LoVo (cell line): ENCODE data around the gene NUSAP1.
"Not testable (repeated sequence)": the region's sequence is repeated elsewhere in the genome, so short reads cannot be mapped to it uniquely, and the experiment has no call there.

ENCODE experiments used
- DNase-seq: peaks from one replicate; pipeline ENCODE4 v3.0.0-alpha.2; 2016; ENCODE audit warnings: low spot score

The NUSAP1 gene

DNA sequence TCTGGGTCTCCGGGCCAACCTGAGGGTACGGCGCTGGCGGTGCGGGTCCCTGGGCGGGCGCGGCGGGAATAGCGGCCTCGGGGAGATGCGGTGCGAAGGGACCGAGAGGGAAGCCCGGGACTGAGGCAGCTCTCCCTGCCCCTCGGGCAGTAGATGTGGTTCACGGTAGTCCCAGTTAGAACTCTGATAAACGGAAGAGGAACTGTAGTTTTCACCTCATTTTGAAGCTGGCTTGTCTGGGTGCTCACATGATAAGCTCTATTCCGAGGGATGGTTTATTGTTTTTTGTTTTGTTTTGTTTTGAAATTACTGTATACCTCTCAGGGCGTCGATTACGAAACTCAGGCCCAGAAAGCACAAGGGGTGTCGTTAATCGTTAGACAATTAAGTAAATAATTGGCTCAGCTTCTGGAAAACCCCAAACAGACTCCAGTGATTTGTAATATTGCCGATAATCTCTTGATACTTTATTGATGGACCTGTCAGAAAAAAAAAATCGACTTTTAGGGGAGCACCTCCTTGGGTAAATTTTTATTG lies 413 bp downstream of the NUSAP1 start:
- DNase-seq, result no peak

- DNase-seq, result no peak
Measured at GRCh38 chr15:41334293-41335120, 1.8 kb downstream of the NUSAP1 start.

DNA sequence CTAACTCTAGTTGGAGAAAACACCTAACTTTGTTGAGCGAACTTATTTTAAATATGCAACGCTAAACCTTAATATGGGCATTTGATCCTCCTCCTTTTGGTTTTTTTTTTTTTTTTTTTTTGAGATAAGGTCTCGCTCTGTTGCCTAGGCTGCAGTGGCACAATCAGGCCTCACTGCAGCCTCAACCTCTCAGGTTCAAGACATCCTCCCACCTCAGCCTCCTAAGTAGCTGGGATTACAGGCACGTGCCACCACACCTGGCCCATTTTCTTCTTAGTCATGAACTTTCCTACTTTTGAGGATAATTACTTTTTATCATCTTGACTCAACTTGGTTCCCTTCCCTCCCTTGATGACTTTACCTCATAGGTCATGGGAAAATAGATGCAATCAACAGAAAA lies 3.9 kb downstream of the NUSAP1 start:
- DNase-seq, result no peak

- DNase-seq, result no peak
Measured at GRCh38 chr15:41337047-41337446, 4.4 kb downstream of the NUSAP1 start.

DNA sequence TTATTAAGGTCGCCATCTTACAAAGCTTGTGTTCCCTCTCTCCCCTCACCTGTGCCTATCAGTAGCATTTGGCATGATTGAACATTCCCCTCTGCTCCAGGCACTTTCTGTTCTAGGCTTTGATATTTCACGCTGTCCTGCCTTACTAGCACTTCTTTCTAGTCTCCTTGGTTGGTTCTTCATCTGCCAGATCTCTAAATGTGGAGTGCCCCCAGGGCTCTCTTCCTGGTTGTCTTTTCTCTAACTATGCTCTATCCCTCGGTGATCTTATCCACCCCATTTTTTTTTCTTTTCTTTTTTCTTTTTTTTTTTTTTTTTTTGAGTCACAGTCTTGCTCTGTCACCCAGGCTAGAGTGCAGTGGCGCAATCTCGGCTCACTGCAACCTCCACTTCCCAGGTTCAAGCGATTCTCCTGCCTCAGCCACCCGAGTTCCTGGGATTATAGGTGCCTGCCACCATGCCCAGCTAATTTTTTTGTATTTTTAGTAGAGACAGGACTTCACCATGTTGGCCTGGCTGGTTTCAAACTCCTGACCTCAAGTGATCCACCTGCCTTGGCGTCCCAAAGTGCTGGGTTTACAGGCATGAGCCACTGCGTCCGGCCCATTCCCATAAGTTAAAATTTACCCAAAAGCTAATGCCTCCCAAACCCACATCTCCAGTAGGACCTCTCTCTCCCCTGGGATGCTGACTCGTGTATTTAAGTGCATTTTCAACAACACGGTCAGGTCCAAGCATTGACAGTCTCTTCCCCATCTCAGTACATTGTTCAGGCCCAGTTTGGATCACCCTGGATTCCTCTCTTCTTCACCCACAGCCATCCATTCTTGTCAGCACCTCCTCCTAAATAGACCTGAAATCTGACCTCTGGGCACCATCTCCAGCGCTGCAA lies 5.2 kb downstream of the NUSAP1 start:
- DNase-seq, result no peak

DNA sequence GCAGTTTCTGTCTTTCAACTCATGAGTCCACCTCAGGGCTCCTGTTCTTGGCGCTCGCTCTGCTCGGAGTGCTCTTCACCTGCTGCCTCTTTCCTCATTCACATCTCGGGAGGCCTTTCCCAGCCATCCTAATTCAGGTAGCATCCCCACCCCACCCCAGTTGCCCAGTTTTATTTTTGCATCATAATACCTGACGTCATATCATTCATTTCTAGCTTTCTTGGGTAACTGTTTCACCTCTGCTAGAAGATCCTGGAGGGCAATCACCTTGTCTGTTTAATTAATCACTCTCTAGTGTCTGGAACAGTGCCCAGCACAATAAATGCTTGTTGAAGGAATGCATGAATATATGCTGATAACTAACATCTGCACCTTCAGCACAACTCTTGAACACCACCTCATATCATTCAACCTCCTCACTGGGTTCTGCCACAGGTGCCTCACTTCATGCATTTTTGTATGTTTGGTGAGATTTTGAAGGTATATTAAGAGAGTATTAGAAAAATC lies 7.6 kb downstream of the NUSAP1 start:
- no peak for DNase-seq

GRCh38 chr15:41341519-41341918 lies 8.8 kb downstream of the NUSAP1 start:
- DNase-seq, result no peak

DNA sequence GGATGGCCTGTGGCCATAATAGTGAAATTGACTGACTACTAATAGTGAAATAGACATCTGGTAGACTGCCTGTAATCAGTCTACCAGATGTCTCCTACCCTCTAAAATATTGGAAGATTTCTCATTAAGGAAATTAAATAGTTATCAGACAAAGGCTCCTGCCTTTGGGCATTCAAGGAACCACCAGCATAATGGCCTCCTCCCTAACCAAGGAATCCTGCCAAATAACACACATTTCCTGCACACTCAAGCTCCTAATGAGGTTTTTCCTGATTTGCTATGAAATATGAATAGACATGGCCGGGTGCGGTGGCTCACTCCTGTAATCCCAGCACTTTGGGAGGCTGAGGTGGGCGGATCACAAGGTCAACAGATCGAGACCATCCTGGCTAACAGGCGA lies 14.6 kb downstream of the NUSAP1 start:
- DNase-seq, result no peak

GRCh38 chr15:41350057-41350717 lies 17.5 kb downstream of the NUSAP1 start:
- no peak for DNase-seq

DNA sequence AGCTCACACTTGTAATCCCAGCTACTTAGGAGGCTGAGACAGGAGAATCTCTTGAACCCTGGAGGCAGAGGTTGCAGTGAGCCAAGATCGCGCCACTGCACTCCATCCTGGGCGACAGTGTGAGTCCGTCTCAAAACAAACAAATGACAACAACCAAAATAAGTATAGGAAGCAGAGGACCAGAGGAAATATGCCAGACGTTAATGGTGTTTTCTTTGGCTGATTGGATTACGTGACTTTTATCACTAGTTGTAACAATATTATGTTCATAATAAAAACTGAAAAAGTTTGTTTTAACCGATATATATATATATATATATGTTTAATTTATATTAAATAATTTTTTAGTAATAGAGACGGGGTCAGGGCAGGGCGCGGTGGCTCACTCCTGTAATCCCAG lies 21.7 kb downstream of the NUSAP1 start:
- no peak for DNase-seq

DNA sequence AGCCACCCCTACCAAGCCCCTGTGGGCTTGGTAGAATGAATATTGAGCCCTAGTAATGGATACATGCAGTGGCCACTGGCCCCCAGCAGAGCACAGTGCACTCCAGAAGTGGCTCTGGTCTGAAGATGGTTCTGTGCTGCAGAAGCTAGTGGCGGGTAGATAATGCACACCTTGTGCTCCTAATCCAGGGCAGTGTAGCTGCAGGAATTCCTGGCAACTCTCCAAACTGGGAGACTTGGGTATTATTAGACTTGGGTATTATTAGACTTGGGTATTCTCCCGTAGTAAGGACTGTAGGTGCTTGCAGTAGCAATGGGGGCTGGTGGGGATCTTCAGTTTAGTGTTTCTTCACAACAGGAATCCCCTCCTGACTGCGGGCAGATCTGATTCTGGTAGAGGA lies 34.7 kb downstream of the NUSAP1 start:
- no peak for DNase-seq

DNA sequence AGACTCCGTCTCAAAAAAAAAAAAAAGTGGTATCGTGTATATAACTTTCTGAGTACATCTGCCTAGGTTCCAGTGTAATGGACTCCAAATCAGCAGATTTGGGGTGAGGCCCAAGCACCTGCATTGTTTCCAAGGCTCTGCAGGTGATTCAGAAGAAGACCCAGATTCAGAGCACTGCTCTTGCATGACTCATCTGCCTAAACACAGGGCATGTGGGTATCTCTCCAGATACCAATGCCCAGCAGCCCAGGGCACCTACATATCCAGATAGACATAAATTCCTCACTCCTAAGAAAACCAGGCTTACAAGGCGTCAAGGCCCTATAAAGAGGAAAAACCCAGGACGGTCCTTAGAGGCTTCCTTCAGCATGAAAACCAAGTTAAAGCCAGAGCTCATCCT lies 45.3 kb downstream of the NUSAP1 start:
- no peak for DNase-seq

GRCh38 chr15:41383974-41384749 lies 51.5 kb downstream of the NUSAP1 start:
- DNase-seq, result not testable (repeated sequence)

- no peak for DNase-seq
Measured at GRCh38 chr15:41387646-41388045, 55.0 kb downstream of the NUSAP1 start.

GRCh38 chr15:41392659-41393058 lies 60.0 kb downstream of the NUSAP1 start:
- DNase-seq, result no peak

GRCh38 chr15:41394924-41395323 lies 62.2 kb downstream of the NUSAP1 start:
- DNase-seq, result no peak

DNA sequence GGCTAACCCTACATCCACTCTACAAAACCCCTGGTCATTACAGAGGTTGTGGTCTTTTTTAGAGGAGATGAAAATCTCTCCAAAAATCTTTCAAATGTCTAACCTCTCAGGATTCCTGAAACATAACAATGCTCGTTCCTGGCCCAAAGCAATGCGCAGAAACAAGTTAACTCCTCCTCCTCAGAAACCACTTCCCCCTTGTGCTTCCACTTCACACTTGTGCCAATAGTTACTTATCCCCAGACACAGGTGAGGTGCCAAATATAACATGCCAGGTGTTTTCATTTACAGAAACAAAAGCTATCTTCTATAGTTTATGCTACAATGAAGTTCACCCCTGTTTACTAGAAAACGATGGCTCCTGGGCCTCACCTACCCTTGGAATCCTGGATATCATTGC lies 63.4 kb downstream of the NUSAP1 start:
- no peak for DNase-seq

DNA sequence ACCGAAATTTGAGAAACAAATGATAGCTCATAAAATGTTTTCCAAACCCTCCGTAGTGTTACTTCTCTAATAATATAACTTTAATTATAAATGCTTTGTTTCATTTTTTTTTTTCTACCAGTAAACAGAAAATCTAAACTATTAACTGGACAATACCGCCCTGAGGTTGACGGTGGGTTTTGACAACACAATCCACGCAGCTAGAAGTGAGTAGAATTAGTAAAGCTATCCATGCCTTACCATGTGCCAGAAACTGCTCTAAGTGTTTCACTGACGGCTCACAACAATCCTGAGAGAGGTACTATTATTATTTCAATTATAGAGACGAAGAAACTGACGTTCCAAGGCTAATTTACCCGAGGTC lies 69.2 kb downstream of the NUSAP1 start:
- DNase-seq, result no peak

DNA sequence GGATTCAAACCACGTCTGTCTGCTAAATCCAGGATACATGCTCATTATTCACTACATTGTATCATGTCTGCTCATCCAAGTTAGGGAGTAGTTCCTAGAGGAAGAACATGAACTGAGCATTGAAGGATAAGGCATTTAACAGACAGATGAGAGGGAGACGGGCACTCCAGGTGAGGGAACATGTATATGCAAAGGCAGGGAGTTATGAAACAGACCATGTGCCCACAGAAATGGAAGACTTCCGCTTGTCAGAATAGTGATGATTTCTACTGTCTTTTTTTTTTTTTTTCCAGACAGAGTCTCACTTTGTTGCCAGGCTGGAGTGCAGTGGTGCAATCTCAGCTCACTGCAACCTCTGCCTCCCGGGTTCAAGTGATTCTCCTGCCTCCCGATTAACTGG lies 74.7 kb downstream of the NUSAP1 start:
- DNase-seq, result no peak

DNA sequence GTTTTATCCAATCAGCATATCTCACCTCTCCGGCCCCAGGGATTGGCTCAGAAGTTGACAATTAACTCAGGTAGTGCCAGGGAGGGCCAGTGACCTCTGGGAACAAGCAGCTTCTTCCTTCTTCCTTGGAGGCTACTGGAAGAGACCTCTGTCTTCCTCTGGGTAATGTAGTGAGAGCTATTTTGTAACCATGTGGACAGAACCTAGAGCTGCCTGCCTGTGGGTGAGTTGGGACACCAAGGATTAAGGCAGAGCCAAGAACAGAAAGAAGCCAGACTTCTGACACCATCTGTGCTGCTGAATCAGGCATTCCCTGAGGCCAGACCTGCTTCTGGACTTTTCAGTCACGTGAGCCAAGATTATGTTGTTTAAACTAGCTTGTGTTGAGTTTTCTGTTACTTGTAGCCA lies 75.6 kb downstream of the NUSAP1 start:
- DNase-seq, result no peak

GRCh38 chr15:41411031-41411430 lies 78.3 kb downstream of the NUSAP1 start:
- DNase-seq, result no peak

- DNase-seq, result no peak
Measured at GRCh38 chr15:41411441-41411840, 78.8 kb downstream of the NUSAP1 start.
